ENCODE results near the gene NAV1. TPM values are rescaled to one million over a fixed set of nuclear protein-coding genes. Genes with fewer than 3 reads are reported as not detected.
"Not testable (repeated sequence)": the region's sequence is repeated elsewhere in the genome, so short reads cannot be mapped to it uniquely, and the experiment has no call there.

NAV1 gene
- polyA plus RNA-seq, 4 donors = 0.67 to 6.4 (median 3.4) TPM

DNA sequence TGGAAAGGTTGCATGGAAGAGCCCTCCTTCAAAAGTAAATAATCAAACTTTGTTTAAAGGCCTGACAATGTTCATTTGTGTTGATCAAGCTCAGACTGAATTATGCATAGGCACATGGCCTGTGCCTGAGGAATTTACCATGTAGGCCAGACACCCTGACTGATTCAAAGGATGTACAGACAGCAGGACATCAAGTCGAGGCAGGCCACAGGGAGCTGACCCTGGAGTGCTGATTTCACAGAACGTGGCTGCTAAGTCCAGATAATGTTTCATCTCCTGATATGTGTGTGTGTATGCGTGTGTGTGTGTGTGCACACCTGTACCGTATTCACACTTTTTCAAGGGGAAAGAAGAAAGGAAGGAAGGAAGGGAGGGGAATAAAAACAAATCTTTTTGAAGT, 34.1 kb downstream of the NAV1 start:
- 69 to 72% (median 70%) methylated on average over 4 of the region's 4 CpGs for WGBS, 3 donors
- DNase-seq (no peak), FAIRE-seq (no peak)
- Histone ChIP-seq H3K36me3 (ENCODE audit: control insufficient read depth in 3 of 3, insufficient read depth in 2 of 3, low read depth in 1 of 3, low read length in 3 of 3) (no peaks in the 10 kb centered on the region), H3K9me3 (ENCODE audit: control insufficient read depth in 2 of 2, insufficient read depth in 1 of 2, low read depth in 1 of 2, low read length in 1 of 2) (no peaks in the 10 kb centered on the region), H3K27me3 (ENCODE audit: control insufficient read depth in 3 of 3, insufficient read depth in 3 of 3, low read length in 3 of 3) (peaks cover 0 to 7% (median 0%) of the 10 kb centered on the region in 3 donors), H3K4me1 (ENCODE audit: control insufficient read depth in 3 of 3, insufficient read depth in 2 of 3, low read depth in 1 of 3, low read length in 2 of 3) (peaks cover 0 to 4% (median 0%) of the 10 kb centered on the region in 3 donors), H3K4me3 (ENCODE audit: low read depth in 1 of 3, low read length in 3 of 3) (no peak overlapping the region), H3K27ac (ENCODE audit: low read depth in 1 of 3, low read length in 2 of 3) (peak overlapping the region in 1 of 3 donors; percentile 5)

GRCh38 chr1:201573923-201574322, 35.0 kb downstream of the NAV1 start:
- Histone ChIP-seq H3K36me3 (ENCODE audit: control insufficient read depth in 3 of 3, insufficient read depth in 2 of 3, low read depth in 1 of 3, low read length in 3 of 3) (no peaks in the 10 kb centered on the region), H3K4me3 (ENCODE audit: low read depth in 1 of 3, low read length in 3 of 3) (no peak overlapping the region), H3K27me3 (ENCODE audit: control insufficient read depth in 3 of 3, insufficient read depth in 3 of 3, low read length in 3 of 3) (peaks cover 0 to 7% (median 0%) of the 10 kb centered on the region in 3 donors), H3K4me1 (ENCODE audit: control insufficient read depth in 3 of 3, insufficient read depth in 2 of 3, low read depth in 1 of 3, low read length in 2 of 3) (peaks cover 0 to 4% (median 0%) of the 10 kb centered on the region in 3 donors), H3K27ac (ENCODE audit: low read depth in 1 of 3, low read length in 2 of 3) (peak overlapping the region in 1 of 3 donors; percentile 45), H3K9me3 (ENCODE audit: control insufficient read depth in 2 of 2, insufficient read depth in 1 of 2, low read depth in 1 of 2, low read length in 1 of 2) (no peaks in the 10 kb centered on the region)
- 70 to 78% (median 77%) methylated on average over 6 of the region's 6 CpGs for WGBS, 3 donors
- DNase-seq (no peak), FAIRE-seq (no peak)

DNA sequence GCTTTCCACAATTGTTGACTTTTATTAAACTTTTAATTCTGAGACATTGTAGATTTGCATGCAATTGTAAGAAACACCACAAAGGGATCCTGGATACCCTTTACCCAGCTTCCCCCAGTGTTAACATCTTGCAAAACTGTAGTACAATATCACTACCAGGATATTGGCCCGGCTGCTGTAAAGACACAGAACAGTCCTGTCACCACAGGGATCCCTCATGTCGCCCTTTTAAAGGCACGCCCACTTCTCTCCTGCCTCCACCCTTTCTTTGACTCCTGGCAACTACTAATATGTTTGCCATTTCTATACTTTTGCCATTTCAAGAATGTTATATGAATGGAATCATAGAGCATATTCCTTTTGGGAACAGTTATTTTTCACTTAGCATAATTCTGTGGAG, 37.0 kb downstream of the NAV1 start:
- Histone ChIP-seq H3K9me3 (ENCODE audit: control insufficient read depth in 2 of 2, insufficient read depth in 1 of 2, low read depth in 1 of 2, low read length in 1 of 2) (no peaks in the 10 kb centered on the region), H3K27me3 (ENCODE audit: control insufficient read depth in 3 of 3, insufficient read depth in 3 of 3, low read length in 3 of 3) (peaks cover 0 to 3% (median 0%) of the 10 kb centered on the region in 3 donors), H3K36me3 (ENCODE audit: control insufficient read depth in 3 of 3, insufficient read depth in 2 of 3, low read depth in 1 of 3, low read length in 3 of 3) (no peaks in the 10 kb centered on the region), H3K4me3 (ENCODE audit: low read depth in 1 of 3, low read length in 3 of 3) (no peak overlapping the region), H3K27ac (ENCODE audit: low read depth in 1 of 3, low read length in 2 of 3) (no peak overlapping the region), H3K4me1 (ENCODE audit: control insufficient read depth in 3 of 3, insufficient read depth in 2 of 3, low read depth in 1 of 3, low read length in 2 of 3) (peaks cover 0 to 4% (median 0%) of the 10 kb centered on the region in 3 donors)
- 70 to 87% (median 75%) methylated on average over 3 of the region's 3 CpGs for WGBS, 3 donors
- DNase-seq (no peak), FAIRE-seq (no peak)

- Histone ChIP-seq H3K4me3 (ENCODE audit: low read depth in 1 of 3, low read length in 3 of 3) (no peak overlapping the region), H3K9me3 (ENCODE audit: control insufficient read depth in 2 of 2, insufficient read depth in 1 of 2, low read depth in 1 of 2, low read length in 1 of 2) (no peaks in the 10 kb centered on the region), H3K27ac (ENCODE audit: low read depth in 1 of 3, low read length in 2 of 3) (no peak overlapping the region), H3K4me1 (ENCODE audit: control insufficient read depth in 3 of 3, insufficient read depth in 2 of 3, low read depth in 1 of 3, low read length in 2 of 3) (no peaks in the 10 kb centered on the region), H3K36me3 (ENCODE audit: control insufficient read depth in 3 of 3, insufficient read depth in 2 of 3, low read depth in 1 of 3, low read length in 3 of 3) (no peaks in the 10 kb centered on the region), H3K27me3 (ENCODE audit: control insufficient read depth in 3 of 3, insufficient read depth in 3 of 3, low read length in 3 of 3) (peaks cover 0 to 3% (median 0%) of the 10 kb centered on the region in 3 donors)
- no peak for FAIRE-seq
- DNase-seq = no peak
Measured at GRCh38 chr1:201576914-201577313, 38.0 kb downstream of the NAV1 start.

DNA sequence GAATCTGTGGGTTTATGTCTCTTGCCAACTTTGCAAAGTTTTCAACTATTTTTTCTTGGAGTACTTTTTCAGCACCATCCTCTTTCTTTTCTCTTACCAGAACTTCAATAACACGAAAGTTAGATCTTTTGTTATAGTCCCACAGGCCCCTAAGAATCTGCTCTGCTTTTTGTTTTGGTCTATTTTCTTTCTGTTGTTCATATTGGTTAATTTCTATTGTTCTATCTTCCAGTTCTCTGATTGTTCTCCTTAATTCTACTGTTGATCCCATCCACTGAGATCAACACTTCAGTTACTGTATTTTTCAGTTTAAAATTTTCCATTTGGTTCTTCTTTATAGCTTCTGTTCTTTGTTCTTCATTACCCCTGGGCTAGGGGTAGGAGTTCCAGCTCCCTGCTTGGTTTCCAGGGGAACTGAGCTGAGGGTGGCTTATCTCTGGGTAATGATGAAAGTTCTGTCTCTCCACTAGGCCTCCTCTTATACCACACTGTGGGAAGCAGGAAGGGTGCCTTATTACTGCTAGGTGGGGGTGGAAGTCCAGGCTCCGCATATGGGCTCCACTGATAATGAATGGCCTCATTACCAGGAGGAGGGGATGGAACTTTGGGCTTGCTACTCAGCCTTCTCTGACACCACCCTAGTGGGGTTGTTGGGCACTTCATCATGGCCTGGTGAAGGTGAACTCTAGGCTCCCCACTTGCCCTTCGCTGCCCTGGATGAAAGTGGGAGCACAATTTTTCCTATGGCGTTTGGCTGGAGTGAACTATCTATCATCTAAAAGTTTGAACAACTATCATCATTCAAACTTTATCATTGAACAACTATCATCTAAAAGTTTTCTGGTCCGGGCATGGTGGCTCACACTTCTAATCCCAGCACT, 39.3 kb downstream of the NAV1 start:
- Histone ChIP-seq H3K4me1 (ENCODE audit: control insufficient read depth in 3 of 3, insufficient read depth in 2 of 3, low read depth in 1 of 3, low read length in 2 of 3) (peaks cover 0 to 11% (median 0%) of the 10 kb centered on the region in 3 donors), H3K27me3 (ENCODE audit: control insufficient read depth in 3 of 3, insufficient read depth in 3 of 3, low read length in 3 of 3) (peaks cover 0 to 3% (median 0%) of the 10 kb centered on the region in 3 donors), H3K4me3 (ENCODE audit: low read depth in 1 of 3, low read length in 3 of 3) (no peak overlapping the region), H3K9me3 (ENCODE audit: control insufficient read depth in 2 of 2, insufficient read depth in 1 of 2, low read depth in 1 of 2, low read length in 1 of 2) (no peaks in the 10 kb centered on the region), H3K36me3 (ENCODE audit: control insufficient read depth in 3 of 3, insufficient read depth in 2 of 3, low read depth in 1 of 3, low read length in 3 of 3) (no peaks in the 10 kb centered on the region), H3K27ac (ENCODE audit: low read depth in 1 of 3, low read length in 2 of 3) (no peak overlapping the region)
- DNase-seq (no peak), FAIRE-seq (no peak)
- WGBS, 3 donors = 88 to 91% (median 89%) methylated on average over 5 of the region's 5 CpGs

DNA sequence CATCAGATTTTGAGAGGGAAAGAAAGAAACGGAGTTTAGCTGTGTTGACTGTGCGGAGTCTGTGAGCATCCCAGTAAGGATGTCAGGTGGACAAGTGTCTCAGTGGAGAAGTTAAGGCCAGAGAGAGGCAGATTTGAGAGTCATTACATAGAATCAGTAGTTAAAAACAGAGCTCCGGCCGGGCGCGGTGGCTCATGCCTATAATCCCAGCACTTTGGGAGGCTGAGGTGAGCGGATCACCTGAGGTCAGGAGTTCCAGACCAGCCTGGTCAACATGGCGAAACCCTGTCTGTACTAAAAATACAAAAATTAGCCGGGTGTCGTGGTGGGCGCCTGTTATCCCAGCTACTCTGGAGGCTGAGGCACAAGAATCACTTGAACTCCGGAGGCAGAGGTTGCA, 42.4 kb downstream of the NAV1 start:
- H3K27ac ChIP-seq (ENCODE audit: low read depth in 1 of 3, low read length in 2 of 3); H3K4me3 ChIP-seq (ENCODE audit: low read depth in 1 of 3, low read length in 3 of 3); H3K9me3 ChIP-seq (ENCODE audit: control insufficient read depth in 2 of 2, insufficient read depth in 1 of 2, low read depth in 1 of 2, low read length in 1 of 2); FAIRE-seq; H3K27me3 ChIP-seq (ENCODE audit: control insufficient read depth in 3 of 3, insufficient read depth in 3 of 3, low read length in 3 of 3); DNase-seq; H3K36me3 ChIP-seq (ENCODE audit: control insufficient read depth in 3 of 3, insufficient read depth in 2 of 3, low read depth in 1 of 3, low read length in 3 of 3): not testable (repeated sequence)
- H3K4me1 ChIP-seq (ENCODE audit: control insufficient read depth in 3 of 3, insufficient read depth in 2 of 3, low read depth in 1 of 3, low read length in 2 of 3) = peaks cover 0 to 15% (median 0%) of the 10 kb centered on the region in 3 donors
- WGBS, 3 donors = 95 to 96% (median 95%) methylated on average over 12 of the region's 12 CpGs

GRCh38 chr1:201582705-201583442, 43.9 kb downstream of the NAV1 start:
- H3K4me1 ChIP-seq (ENCODE audit: control insufficient read depth in 3 of 3, insufficient read depth in 2 of 3, low read depth in 1 of 3, low read length in 2 of 3) = peaks cover 0 to 15% (median 0%) of the 10 kb centered on the region in 3 donors
- H3K27me3 ChIP-seq (ENCODE audit: control insufficient read depth in 3 of 3, insufficient read depth in 3 of 3, low read length in 3 of 3) = peaks cover 0 to 6% (median 0%) of the 10 kb centered on the region in 3 donors
- H3K4me3 ChIP-seq (ENCODE audit: low read depth in 1 of 3, low read length in 3 of 3) = no peak overlapping the region
- H3K27ac ChIP-seq (ENCODE audit: low read depth in 1 of 3, low read length in 2 of 3) = peak overlapping the region in 2 of 3 donors; percentile 50 to 55
- FAIRE-seq (no peak), DNase-seq (peak; percentile 29 to 87)
- no peaks in the 10 kb centered on the region for H3K9me3 ChIP-seq (ENCODE audit: control insufficient read depth in 2 of 2, insufficient read depth in 1 of 2, low read depth in 1 of 2, low read length in 1 of 2)
- H3K36me3 ChIP-seq (ENCODE audit: control insufficient read depth in 3 of 3, insufficient read depth in 2 of 3, low read depth in 1 of 3, low read length in 3 of 3) = no peaks in the 10 kb centered on the region
- WGBS, 3 donors = 49 to 74% (median 61%) methylated on average over 14 of the region's 14 CpGs

DNA sequence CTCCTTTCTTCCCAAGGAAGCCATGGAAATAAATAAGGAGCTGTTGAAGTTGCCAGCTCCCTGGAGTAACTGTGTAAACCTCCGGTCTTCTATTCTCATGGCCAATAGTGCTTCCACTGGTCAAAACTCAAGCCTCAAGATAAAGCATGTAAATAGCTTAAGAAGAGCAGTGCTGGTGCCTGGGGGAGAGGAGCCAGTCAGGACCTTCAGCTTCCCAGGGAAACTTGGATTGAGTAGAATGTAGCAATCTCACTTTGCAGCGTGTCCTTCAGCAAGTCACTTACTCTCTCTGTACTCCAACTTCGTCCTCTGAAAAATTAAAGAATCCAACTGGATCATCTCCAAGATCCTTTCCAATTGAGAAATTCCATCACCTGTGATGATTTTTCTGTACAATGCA, 44.7 kb downstream of the NAV1 start:
- no peaks in the 10 kb centered on the region for H3K36me3 ChIP-seq (ENCODE audit: control insufficient read depth in 3 of 3, insufficient read depth in 2 of 3, low read depth in 1 of 3, low read length in 3 of 3)
- WGBS, 3 donors = 69 to 86% (median 83%) methylated on average over 3 of the region's 3 CpGs
- H3K27ac ChIP-seq (ENCODE audit: low read depth in 1 of 3, low read length in 2 of 3) = no peak overlapping the region
- H3K9me3 ChIP-seq (ENCODE audit: control insufficient read depth in 2 of 2, insufficient read depth in 1 of 2, low read depth in 1 of 2, low read length in 1 of 2) = no peaks in the 10 kb centered on the region
- FAIRE-seq (no peak), DNase-seq (no peak)
- peaks cover 0 to 6% (median 0%) of the 10 kb centered on the region in 3 donors for H3K27me3 ChIP-seq (ENCODE audit: control insufficient read depth in 3 of 3, insufficient read depth in 3 of 3, low read length in 3 of 3)
- peaks cover 0 to 15% (median 0%) of the 10 kb centered on the region in 3 donors for H3K4me1 ChIP-seq (ENCODE audit: control insufficient read depth in 3 of 3, insufficient read depth in 2 of 3, low read depth in 1 of 3, low read length in 2 of 3)
- H3K4me3 ChIP-seq (ENCODE audit: low read depth in 1 of 3, low read length in 3 of 3) = no peak overlapping the region
